ENCODE data around the gene FANCB.

The FANCB gene

DNA sequence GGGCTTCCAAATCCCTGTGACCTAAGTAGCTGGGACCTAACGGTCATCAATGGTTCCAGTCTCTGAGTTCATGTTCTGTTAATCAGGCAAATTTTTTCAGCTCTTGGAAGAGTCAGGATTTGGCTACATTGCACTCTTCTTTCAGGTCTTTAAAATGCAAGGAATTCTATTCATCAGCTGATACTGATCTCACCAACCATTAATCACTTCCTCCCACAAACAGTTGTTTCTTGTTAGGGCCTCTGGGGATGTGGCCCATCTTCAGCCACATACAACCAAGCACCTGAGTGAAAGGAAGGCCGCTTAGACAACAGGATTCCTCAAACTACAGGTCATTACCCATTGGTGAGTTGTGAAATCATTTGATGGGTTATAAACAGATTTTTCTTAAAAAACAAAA lies 71.7 kb downstream of the FANCB start:
- H3K27ac Mint-ChIP-seq: no peak overlapping the region
- H3K27me3 Mint-ChIP-seq: no peaks in the 10 kb centered on the region
- no peaks in the 10 kb centered on the region for H3K9me3 Mint-ChIP-seq
- no peak overlapping the region for H3K4me3 Mint-ChIP-seq
- no peaks in the 10 kb centered on the region for H3K36me3 Mint-ChIP-seq
- no peaks in the 10 kb centered on the region for H3K4me1 Mint-ChIP-seq
- ATAC-seq: no peak

DNA sequence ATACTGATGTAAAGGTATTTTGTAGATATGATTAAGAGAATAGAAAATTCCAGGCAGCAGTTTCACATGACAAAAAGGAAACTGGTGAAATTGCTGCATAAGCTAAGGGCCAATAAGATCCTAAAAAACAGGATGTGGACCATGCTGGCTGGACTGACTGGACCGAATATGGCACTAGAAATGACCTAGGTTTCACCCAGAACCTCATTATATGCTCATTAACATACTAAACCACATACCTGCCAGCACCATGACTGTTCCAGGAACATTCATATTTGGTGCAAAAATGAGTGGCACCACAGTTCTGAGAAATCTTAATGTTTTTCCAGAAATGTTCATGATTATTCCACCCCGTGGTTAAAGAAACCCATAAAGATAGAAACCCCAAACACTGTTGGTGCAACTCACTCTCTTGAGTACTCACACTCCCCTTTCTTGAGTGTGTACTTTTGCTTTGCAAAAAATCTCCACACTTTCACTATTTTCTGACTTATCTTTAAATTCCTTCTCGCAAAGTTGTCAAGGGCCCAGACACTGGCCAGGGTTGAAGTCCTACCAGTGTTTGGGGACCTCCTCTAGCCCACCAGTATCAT lies 74.0 kb downstream of the FANCB start:
- Mint-ChIP-seq H3K4me3 (no peak overlapping the region), H3K9me3 (no peaks in the 10 kb centered on the region), H3K27me3 (no peaks in the 10 kb centered on the region), H3K27ac (no peak overlapping the region), H3K36me3 (peaks cover 10% of the 10 kb centered on the region), H3K4me1 (no peaks in the 10 kb centered on the region)
- no peak for ATAC-seq

Measured in stimulated activated memory B cell treated with anti-CD40 and anti-IgM and Interleukin-4, amounts not matched to agents 10 μg/mL and 1 μg/mL and 100 μg/mL, for 72 hours (primary cell).